Measurements from ENCODE around the gene CHST3. TPM values are rescaled to one million over a fixed set of nuclear protein-coding genes. Genes with fewer than 3 reads are reported as not detected.

CHST3 gene
- total and polyA plus RNA-seq, 2 experiments from 2014 or later = 0.94 to 8.3 TPM

- peak; percentile 93 for ATAC-seq
- Histone ChIP-seq H3K36me3 (ENCODE audit: insufficient read depth) (no peaks in the 10 kb centered on the region), H3K79me2 (replicated peaks; ENCODE audit: insufficient read depth) (peaks cover 37% of the 10 kb centered on the region), H3K27me3 (ENCODE audit: insufficient read depth) (peaks cover 14% of the 10 kb centered on the region), H3K9me2 (ENCODE audit: insufficient read depth) (no peaks in the 10 kb centered on the region), H3K27ac (ENCODE audit: low read depth) (no peak overlapping the region), H3F3A (replicated peaks; ENCODE audit: low read depth) (no peaks in the 10 kb centered on the region), H3K4me2 (no peak overlapping the region), H3K4me3 (no peak overlapping the region), H4K20me1 (replicated peaks; ENCODE audit: insufficient read depth) (no peaks in the 10 kb centered on the region; the same call in 1 of the 2 replicates), H3K4me1 (ENCODE audit: insufficient read depth) (peaks cover 18% of the 10 kb centered on the region), H2AFZ (no peak overlapping the region)
- TF ChIP-seq CREB1 (CRISPR knock-in tag; IDR thresholded peaks at IDR 0.05; ENCODE audit: low read depth) (no peak), CTCF (conservative IDR thresholded peaks at IDR 0.05; ENCODE audit: low read depth in 2 of 2) (peak; percentile 25 to 58), ZNF114 (CRISPR knock-in tag; IDR thresholded peaks at IDR 0.05) (no peak), EZH2 (IDR thresholded peaks at IDR 0.05; ENCODE audit: low read depth, unreplicated experiment) (no peak)
- DNase-seq (ENCODE audit: low spot score) = peak; percentile 89
- Mint-ChIP-seq H3K4me1 (peaks cover 26% of the 10 kb centered on the region), H3K4me3 (no peak overlapping the region), H3K9me3 (no peaks in the 10 kb centered on the region; the same call in 2 of the 3 replicates), H3K36me3 (ENCODE audit: low read depth) (no peaks in the 10 kb centered on the region), H3K27me3 (ENCODE audit: insufficient read depth, low read depth, poor library complexity) (peaks cover 19% of the 10 kb centered on the region), H3K27ac (no peak overlapping the region)
Measured at GRCh38 chr10:71970331-71970730, 6.1 kb downstream of the CHST3 start.

- peaks cover 14% of the 10 kb centered on the region for H3K27me3 Mint-ChIP-seq (ENCODE audit: insufficient read depth, low read depth, poor library complexity)
- H3K9me3 Mint-ChIP-seq = no peaks in the 10 kb centered on the region; the same call in 2 of the 3 replicates
- H3K36me3 Mint-ChIP-seq (ENCODE audit: low read depth) = no peaks in the 10 kb centered on the region
- DNase-seq (ENCODE audit: low spot score) (no peak), ATAC-seq (no peak)
- peaks cover 21% of the 10 kb centered on the region for H3K4me1 Mint-ChIP-seq
- Histone ChIP-seq H3K79me2 (replicated peaks; ENCODE audit: insufficient read depth) (peaks cover 31% of the 10 kb centered on the region), H2AFZ (no peak overlapping the region), H3K9me2 (ENCODE audit: insufficient read depth) (no peaks in the 10 kb centered on the region), H3K27me3 (ENCODE audit: insufficient read depth) (peaks cover 8% of the 10 kb centered on the region), H3K4me1 (ENCODE audit: insufficient read depth) (peaks cover 13% of the 10 kb centered on the region), H3K36me3 (ENCODE audit: insufficient read depth) (no peaks in the 10 kb centered on the region), H3K27ac (ENCODE audit: low read depth) (no peak overlapping the region), H3F3A (replicated peaks; ENCODE audit: low read depth) (no peaks in the 10 kb centered on the region), H4K20me1 (replicated peaks; ENCODE audit: insufficient read depth) (no peaks in the 10 kb centered on the region; the same call in 1 of the 2 replicates), H3K4me3 (no peak overlapping the region), H3K4me2 (no peak overlapping the region)
- H3K27ac Mint-ChIP-seq = no peak overlapping the region
- no peak overlapping the region for H3K4me3 Mint-ChIP-seq
- TF ChIP-seq CTCF (conservative IDR thresholded peaks at IDR 0.05; ENCODE audit: low read depth in 2 of 2) (no peak), CREB1 (CRISPR knock-in tag; IDR thresholded peaks at IDR 0.05; ENCODE audit: low read depth) (no peak), EZH2 (IDR thresholded peaks at IDR 0.05; ENCODE audit: low read depth, unreplicated experiment) (no peak), ZNF331 (CRISPR knock-in tag; IDR thresholded peaks at IDR 0.05; ENCODE audit: low read depth) (no peak), NANOG (IDR thresholded peaks at IDR 0.05; ENCODE audit: borderline replicate concordance) (no peak), ZNF114 (CRISPR knock-in tag; IDR thresholded peaks at IDR 0.05) (no peak), REST (IDR thresholded peaks at IDR 0.05; ENCODE audit: unreplicated experiment) (no peak)
Measured at GRCh38 chr10:71970869-71971268, 6.7 kb downstream of the CHST3 start.

All from GM23338 (cell line).